Neural progenitor cell (in vitro differentiated cells): ENCODE results near the gene COMMD1. TPM values are rescaled to one million over a fixed set of nuclear protein-coding genes. Genes with fewer than 3 reads are reported as not detected.

ENCODE experiments used
- DNase-seq: peaks from one replicate; pipeline ENCODE4 v3.0.0-alpha.2; 2016; ENCODE audit warnings: low spot score
- H2AFZ ChIP-seq: fragments of 200-600 bp; sonication (generic); replicated peaks from 2 replicates; pipeline ENCODE4 v1.6.1; 2016; ENCODE audit warnings: antibody characterized with exemption
- H3F3A ChIP-seq: fragments of 200-600 bp; sonication (generic); 2 replicates; pipeline ENCODE4 v1.6.1; 2016; ENCODE audit warnings: antibody characterized with exemption, low read depth
- H3K27ac ChIP-seq: fragments of 200-600 bp; sonication (generic); 2 replicates; pipeline ENCODE4 v1.5.1; 2016; ENCODE audit warnings: mild to moderate bottlenecking
- H3K27me3 ChIP-seq: fragments of 200-600 bp; sonication (generic); 2 replicates; pipeline ENCODE4 v1.6.1; 2016; ENCODE audit warnings: mild to moderate bottlenecking, moderate library complexity
- H3K36me3 ChIP-seq: fragments of 200-600 bp; sonication (generic); 2 replicates; pipeline ENCODE4 v1.5.1; 2016
- H3K4me1 ChIP-seq: fragments of 200-600 bp; sonication (generic); 2 replicates; pipeline ENCODE4 v1.6.1; 2016; ENCODE audit warnings: mixed run types
- H3K4me2 ChIP-seq: fragments of 200-600 bp; sonication (generic); 2 replicates; pipeline ENCODE4 v1.6.1; 2016
- H3K4me3 ChIP-seq: fragments of 200-600 bp; sonication (generic); 2 replicates; pipeline ENCODE4 v1.5.1; 2016
- H3K79me2 ChIP-seq: fragments of 200-600 bp; sonication (generic); 2 replicates; pipeline ENCODE4 v1.6.1; 2016; ENCODE audit warnings: low read depth
- H3K9ac ChIP-seq: fragments of 200-600 bp; sonication (generic); 2 replicates; pipeline ENCODE4 v1.6.1; 2016
- H3K9me3 ChIP-seq: fragments of 200-600 bp; sonication (generic); 2 replicates; pipeline ENCODE4 v1.5.1; 2016; ENCODE audit warnings: low read depth
- H4K20me1 ChIP-seq: fragments of 200-600 bp; sonication (generic); 2 replicates; pipeline ENCODE4 v1.6.1; 2016; ENCODE audit warnings: low read depth
- H3K27ac Mint-ChIP-seq: 3 replicates; pipeline ENCODE4 v1.8.0; 2021; ENCODE audit warnings: mixed read lengths
- H3K27me3 Mint-ChIP-seq: 2 replicates; pipeline ENCODE4 v1.8.0; 2022; ENCODE audit warnings: low read depth, mild to moderate bottlenecking, inconsistent platforms, moderate library complexity, mixed read lengths; ENCODE audit not compliant: insufficient read depth
- H3K36me3 Mint-ChIP-seq: 3 replicates; pipeline ENCODE4 v1.8.0; 2021; ENCODE audit warnings: mixed read lengths
- H3K4me1 Mint-ChIP-seq: 3 replicates; pipeline ENCODE4 v1.8.0; 2021; ENCODE audit warnings: mixed read lengths
- H3K4me3 Mint-ChIP-seq: 3 replicates; pipeline ENCODE4 v1.8.0; 2021; ENCODE audit warnings: mild to moderate bottlenecking, moderate library complexity, mixed read lengths
- H3K9me3 Mint-ChIP-seq: 3 replicates; pipeline ENCODE4 v1.8.0; 2020; ENCODE audit warnings: mixed read lengths
- CTCF ChIP-seq: fragments of 200-600 bp; sonication (generic); IDR thresholded peaks from 2 replicates; pipeline ENCODE4 v1.5.1; 2017; ENCODE audit warnings: antibody characterized with exemption, mild to moderate bottlenecking
- EZH2 ChIP-seq: fragments of 200-600 bp; sonication (generic); IDR thresholded peaks from 2 replicates; pipeline ENCODE4 v1.6.1; 2017; ENCODE audit warnings: antibody characterized with exemption, mild to moderate bottlenecking, moderate library complexity
- EZH2phosphoT487 ChIP-seq: fragments of 200-600 bp; sonication (generic); IDR thresholded peaks from 2 replicates; pipeline ENCODE4 v1.6.1; 2017; ENCODE audit warnings: antibody characterized with exemption
- total RNA-seq: library from RNA; depleted of rRNA; stranded (reverse); fragments of >200 nt; gene quantifications from 2 replicates; pipeline ENCODE4 v1.2.3, GENCODE V29; 2015; ENCODE audit warnings: low replicate concordance

Gene COMMD1
- total RNA-seq, 1 donor from 2014 or later = 26.7 TPM

GRCh38 chr2:62101886-62102285 is 196.4 kb downstream of the COMMD1 start:
- no peaks in the 10 kb centered on the region for H3K9me3 Mint-ChIP-seq
- H3K36me3 ChIP-seq = no peaks in the 10 kb centered on the region
- no peak overlapping the region for H3K27ac Mint-ChIP-seq
- H3K27ac ChIP-seq = no peak overlapping the region
- H3F3A ChIP-seq = no peaks in the 10 kb centered on the region
- no peaks in the 10 kb centered on the region for H3K27me3 ChIP-seq
- H3K27me3 Mint-ChIP-seq = no peaks in the 10 kb centered on the region
- no peak overlapping the region for H3K4me3 ChIP-seq
- no peak overlapping the region for H3K4me3 Mint-ChIP-seq
- H3K4me1 ChIP-seq = peaks cover 5% of the 10 kb centered on the region
- no peak for DNase-seq
- TF ChIP-seq EZH2 = no peak
- TF ChIP-seq CTCF = no peak
- no peak for TF ChIP-seq EZH2phosphoT487
- H3K9ac ChIP-seq = no peak overlapping the region
- no peaks in the 10 kb centered on the region for H3K36me3 Mint-ChIP-seq
- H3K4me1 Mint-ChIP-seq = peaks cover 22% of the 10 kb centered on the region
- no peaks in the 10 kb centered on the region for H4K20me1 ChIP-seq
- no peaks in the 10 kb centered on the region for H3K79me2 ChIP-seq
- H3K4me2 ChIP-seq = no peak overlapping the region
- no peaks in the 10 kb centered on the region for H3K9me3 ChIP-seq
- H2AFZ ChIP-seq = no peak overlapping the region

GRCh38 chr2:62102402-62102920 is 197.0 kb downstream of the COMMD1 start:
- Histone ChIP-seq H3K4me2 (no peak overlapping the region), H3K4me1 (peaks cover 5% of the 10 kb centered on the region), H3K9me3 (no peaks in the 10 kb centered on the region), H3K4me3 (no peak overlapping the region), H3K9ac (no peak overlapping the region), H3K27ac (no peak overlapping the region), H3F3A (no peaks in the 10 kb centered on the region), H4K20me1 (no peaks in the 10 kb centered on the region), H3K27me3 (no peaks in the 10 kb centered on the region), H3K36me3 (no peaks in the 10 kb centered on the region), H2AFZ (no peak overlapping the region), H3K79me2 (no peaks in the 10 kb centered on the region)
- no peak for DNase-seq
- peaks cover 22% of the 10 kb centered on the region for H3K4me1 Mint-ChIP-seq
- TF ChIP-seq EZH2phosphoT487 = no peak
- no peaks in the 10 kb centered on the region for H3K36me3 Mint-ChIP-seq
- no peak overlapping the region for H3K4me3 Mint-ChIP-seq
- H3K27me3 Mint-ChIP-seq = no peaks in the 10 kb centered on the region
- no peaks in the 10 kb centered on the region for H3K9me3 Mint-ChIP-seq
- no peak overlapping the region for H3K27ac Mint-ChIP-seq

- H3K9me3 ChIP-seq = no peaks in the 10 kb centered on the region
Measured at GRCh38 chr2:62109554-62109953, 204.1 kb downstream of the COMMD1 start.

More at GRCh38 chr2:62109554-62109953, 204.1 kb downstream of the COMMD1 start:
- H3K79me2 ChIP-seq = no peaks in the 10 kb centered on the region
- peaks cover 17% of the 10 kb centered on the region for H3K4me1 ChIP-seq
- H3K9ac ChIP-seq = no peak overlapping the region
- peaks cover 4% of the 10 kb centered on the region for H3F3A ChIP-seq
- no peak for DNase-seq
- H3K9me3 Mint-ChIP-seq = no peaks in the 10 kb centered on the region
- no peak overlapping the region for H3K4me2 ChIP-seq
- no peaks in the 10 kb centered on the region for H4K20me1 ChIP-seq
- no peaks in the 10 kb centered on the region for H3K27me3 ChIP-seq
- no peaks in the 10 kb centered on the region for H3K36me3 ChIP-seq
- H3K4me3 ChIP-seq = no peak overlapping the region
- peaks cover 17% of the 10 kb centered on the region for H3K4me1 Mint-ChIP-seq
- H3K4me3 Mint-ChIP-seq = no peak overlapping the region
- no peaks in the 10 kb centered on the region for H3K36me3 Mint-ChIP-seq
- TF ChIP-seq EZH2phosphoT487 (no peak), EZH2 (no peak), CTCF (no peak)
- no peak overlapping the region for H3K27ac Mint-ChIP-seq
- H2AFZ ChIP-seq = no peak overlapping the region
- no peak overlapping the region for H3K27ac ChIP-seq
- no peaks in the 10 kb centered on the region for H3K27me3 Mint-ChIP-seq
